Measurements from ENCODE around the gene PI4K2B.

DNA sequence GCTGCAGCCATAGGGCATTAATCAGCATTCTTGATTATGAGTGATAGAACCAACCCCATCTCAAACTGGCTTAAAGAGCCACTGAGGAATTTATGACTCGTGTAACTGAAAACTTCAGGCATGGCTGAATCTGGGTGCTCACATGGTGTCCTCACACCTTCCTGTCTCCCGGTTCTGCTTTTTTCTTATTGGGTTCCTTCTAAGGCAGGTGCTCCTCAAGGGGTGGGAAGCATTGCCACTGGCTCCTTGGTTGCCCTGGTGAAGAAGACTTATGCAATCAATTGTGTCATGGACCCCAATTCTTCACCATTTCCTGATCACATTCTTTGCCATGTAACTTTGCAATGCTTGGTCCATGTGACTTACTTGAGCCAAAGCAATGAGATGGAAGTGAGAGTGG is 74.5 kb downstream of the PI4K2B start:
- TF ChIP-seq ZNF274 (IDR thresholded peaks at IDR 0.05; ENCODE audit: low read depth, low read length) (no peak), SUZ12 (IDR thresholded peaks at IDR 0.05; ENCODE audit: extremely low read depth, insufficient read depth, insufficient read length) (no peak), YY1 (IDR thresholded peaks at IDR 0.05; ENCODE audit: insufficient read depth, insufficient read length) (no peak)
